Stimulated activated CD4-positive, alpha-beta T cell treated with anti-CD3 and anti-CD28 coated beads, Interleukin-4, amount 100 ng/mL, for 4 hours (primary cell): ENCODE measurements around the gene MCTP1.
"Not testable (repeated sequence)": the region's sequence is repeated elsewhere in the genome, so short reads cannot be mapped to it uniquely, and the experiment has no call there.

ENCODE experiments used
- DNase-seq, 2 experiments: peaks; one replicate each; pipeline ENCODE4 v3.0.0-alpha.2; 2020

The MCTP1 gene

GRCh38 chr5:94850960-94851359, 433.9 kb downstream of the MCTP1 start:
- DNase-seq = no peak

DNA sequence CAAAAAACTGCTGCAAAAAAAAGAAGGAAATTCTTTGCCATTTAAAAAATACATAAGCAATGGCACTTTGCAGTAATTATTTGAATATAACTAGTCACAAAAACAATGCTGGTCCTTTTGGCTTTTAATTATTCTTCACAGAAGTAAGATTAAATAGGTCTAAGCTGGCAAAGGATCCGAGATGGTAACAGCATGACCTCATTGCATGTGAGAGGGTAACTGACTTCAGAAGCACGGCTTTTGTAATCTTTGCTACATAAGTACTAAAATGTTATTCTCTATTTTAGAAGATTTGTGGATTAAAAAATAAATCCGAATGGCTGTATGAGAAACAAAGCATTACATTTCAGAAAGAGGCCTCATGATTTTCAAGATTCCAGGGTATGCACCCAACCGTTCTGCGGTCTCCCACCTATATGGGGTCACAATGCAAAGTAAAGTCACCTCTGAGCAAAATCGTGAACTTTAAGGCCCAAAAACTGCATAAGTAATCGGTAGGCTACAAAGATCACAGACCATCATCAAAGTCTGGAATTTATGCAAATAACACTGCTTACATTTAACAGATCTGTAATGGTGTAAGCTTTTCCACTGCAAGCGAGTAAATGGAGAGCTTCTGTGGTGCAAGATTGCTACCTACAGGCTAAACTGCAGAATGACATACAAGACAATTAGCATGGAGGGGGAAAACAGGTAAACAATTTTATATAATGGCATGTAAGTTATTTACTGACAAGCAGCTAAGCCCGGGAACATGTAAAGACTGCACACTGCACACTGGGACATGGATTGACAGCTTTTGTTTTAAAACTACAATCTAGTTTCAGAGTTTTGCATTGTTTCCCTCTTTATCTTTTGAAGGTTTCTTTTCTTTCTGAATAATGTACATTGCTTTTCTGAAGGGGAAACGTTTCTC, 434.8 kb downstream of the MCTP1 start:
- peak in 1 of 2 experiments; percentile 5 for DNase-seq

DNA sequence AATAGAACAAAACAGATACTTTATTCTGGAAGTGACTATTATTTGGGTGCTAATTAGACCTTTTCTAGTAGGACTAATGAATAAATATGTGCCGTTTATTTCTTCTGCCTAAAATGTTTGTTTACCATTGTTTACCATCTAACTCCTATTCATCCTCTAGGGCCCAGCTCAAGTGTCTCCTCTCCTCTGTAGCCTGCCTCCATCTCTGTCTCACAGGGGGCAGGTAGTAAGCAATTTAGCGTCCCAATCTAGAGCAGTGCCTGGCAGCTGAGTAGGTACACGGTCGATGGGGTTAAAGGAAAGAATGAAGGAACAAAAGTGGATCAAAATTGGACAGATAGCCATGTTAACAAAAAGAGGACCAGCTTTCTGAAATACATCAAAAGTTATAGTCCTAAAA, 435.6 kb downstream of the MCTP1 start:
- no peak for DNase-seq

GRCh38 chr5:94847726-94848125, 437.2 kb downstream of the MCTP1 start:
- DNase-seq = no peak

- DNase-seq = no peak
Measured at GRCh38 chr5:94847019-94847418, 437.9 kb downstream of the MCTP1 start.

DNA sequence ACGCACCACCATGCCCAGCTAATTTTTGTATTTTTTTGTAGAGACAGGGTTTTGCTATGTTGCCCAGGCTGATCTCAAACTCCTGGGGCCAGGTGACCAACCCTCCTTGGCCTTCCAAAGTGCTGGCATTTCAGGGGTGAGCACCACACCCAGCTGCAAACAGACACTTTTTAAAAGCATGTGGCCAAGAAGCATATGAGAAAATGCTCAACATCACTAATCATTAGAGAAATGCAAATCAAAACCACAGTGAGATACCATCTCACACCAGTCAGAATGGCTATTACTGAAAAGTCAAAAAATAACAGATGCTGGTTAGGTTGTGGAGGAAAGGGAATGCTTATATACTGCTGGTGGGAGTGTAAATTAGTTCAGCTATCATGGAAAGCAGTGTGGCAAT, 439.2 kb downstream of the MCTP1 start:
- not testable (repeated sequence) for DNase-seq

GRCh38 chr5:94841598-94842322, 443.1 kb downstream of the MCTP1 start:
- DNase-seq = no peak

DNA sequence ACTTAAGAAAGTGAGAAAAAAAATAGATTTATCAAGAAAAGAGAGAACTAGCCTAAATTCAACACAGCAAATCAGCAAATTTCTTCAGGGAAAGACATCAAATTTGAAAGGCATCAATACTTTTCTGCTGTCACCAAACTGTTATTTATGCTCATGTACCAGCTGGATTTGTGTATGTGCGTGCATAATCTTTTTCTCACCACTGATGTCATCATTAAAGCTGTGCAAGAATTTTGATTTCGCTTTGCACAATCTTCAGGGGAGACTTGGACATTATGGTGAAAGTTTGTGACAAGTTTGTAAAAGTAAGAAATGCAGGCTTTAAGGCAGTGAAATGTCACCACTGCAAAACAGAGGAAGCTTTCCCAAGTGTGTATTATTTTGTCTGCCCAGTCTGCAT, 451.0 kb downstream of the MCTP1 start:
- DNase-seq = no peak

- no peak for DNase-seq
Measured at GRCh38 chr5:94832685-94833084, 452.2 kb downstream of the MCTP1 start.

DNA sequence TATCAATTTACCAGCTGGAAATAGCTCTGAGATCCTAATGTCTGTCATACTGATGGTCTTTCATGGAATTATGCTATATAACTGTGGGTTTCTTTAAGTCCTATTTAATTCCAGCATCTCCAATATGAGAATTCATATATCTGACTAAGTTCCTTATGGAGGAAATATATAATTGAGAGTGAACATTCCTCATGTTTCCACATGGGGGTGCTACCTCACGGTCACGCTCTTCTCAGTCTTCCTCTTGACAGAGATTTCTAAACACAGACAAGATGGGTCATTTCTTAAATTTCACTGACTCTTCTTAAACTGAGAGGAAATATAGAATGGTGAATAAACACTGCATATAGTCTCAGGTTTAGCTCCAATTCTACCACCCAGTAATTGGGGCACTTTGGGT, 454.4 kb downstream of the MCTP1 start:
- DNase-seq = no peak

- DNase-seq = not testable (repeated sequence)
Measured at GRCh38 chr5:94828222-94828621, 456.7 kb downstream of the MCTP1 start.

DNA sequence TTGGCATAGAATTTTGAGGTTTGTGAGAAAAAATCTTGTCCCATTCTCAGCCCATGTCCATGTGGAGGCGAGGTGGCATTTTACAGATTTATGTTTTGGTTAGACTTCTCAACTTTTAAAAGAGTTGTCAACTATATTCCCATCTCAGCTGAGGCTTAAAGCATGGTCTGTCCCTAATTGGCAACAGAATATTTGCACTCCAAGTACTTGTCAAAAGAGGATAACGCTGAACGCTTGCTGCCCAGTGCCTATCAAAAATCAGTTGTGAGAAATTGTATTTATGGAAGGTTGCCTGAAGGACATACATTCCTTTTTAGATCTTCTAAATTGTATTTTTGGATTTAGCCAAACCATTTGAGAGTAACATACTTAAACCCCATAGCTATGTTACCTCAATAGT, 464.4 kb downstream of the MCTP1 start:
- no peak for DNase-seq

GRCh38 chr5:94818904-94819303, 466.0 kb downstream of the MCTP1 start:
- DNase-seq = no peak

GRCh38 chr5:94815313-94816039, 469.4 kb downstream of the MCTP1 start:
- no peak for DNase-seq

- no peak for DNase-seq
Measured at GRCh38 chr5:94812232-94812631, 472.7 kb downstream of the MCTP1 start.

- no peak for DNase-seq
Measured at GRCh38 chr5:94811331-94811730, 473.6 kb downstream of the MCTP1 start.

DNA sequence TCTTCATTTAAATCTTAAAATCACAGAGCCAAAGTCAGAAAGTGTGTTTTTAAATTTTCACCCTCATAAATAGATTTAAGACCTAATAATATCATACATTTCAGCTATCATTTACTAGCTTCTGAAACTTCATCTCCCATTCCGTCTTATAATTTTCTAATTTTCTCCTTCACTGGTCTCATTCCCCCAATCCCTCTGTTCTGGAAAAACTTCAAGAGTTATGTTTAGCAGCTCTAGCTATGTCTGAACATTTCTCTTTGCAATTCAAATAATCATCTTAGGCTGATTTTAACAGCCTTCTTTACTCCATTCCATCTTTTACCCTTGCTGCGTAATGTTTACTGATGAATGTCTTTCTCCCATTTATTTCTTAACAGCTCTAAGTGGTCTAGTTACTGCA, 474.0 kb downstream of the MCTP1 start:
- no peak for DNase-seq

- no peak for DNase-seq
Measured at GRCh38 chr5:94810281-94810680, 474.6 kb downstream of the MCTP1 start.

DNA sequence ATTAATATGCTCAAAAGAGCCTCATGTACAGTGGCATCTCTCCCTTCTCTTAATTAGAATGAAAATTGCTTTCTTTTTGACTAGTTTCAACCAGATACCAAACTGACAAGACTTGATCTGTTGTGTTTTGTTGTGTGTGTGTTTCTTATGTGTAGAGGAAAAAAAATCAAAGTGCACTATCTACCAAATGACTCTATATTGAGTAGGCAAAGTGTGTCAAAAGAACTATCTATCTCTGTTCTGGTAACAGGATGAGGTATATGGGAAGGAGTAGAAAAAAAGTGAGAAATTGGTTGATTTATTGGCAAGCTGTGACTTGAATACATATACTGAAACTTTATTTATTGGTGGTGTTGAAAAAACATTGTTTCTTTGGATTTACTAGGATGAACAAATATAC, 476.4 kb downstream of the MCTP1 start:
- DNase-seq = no peak

GRCh38 chr5:94807985-94808384, 476.9 kb downstream of the MCTP1 start:
- no peak for DNase-seq

DNA sequence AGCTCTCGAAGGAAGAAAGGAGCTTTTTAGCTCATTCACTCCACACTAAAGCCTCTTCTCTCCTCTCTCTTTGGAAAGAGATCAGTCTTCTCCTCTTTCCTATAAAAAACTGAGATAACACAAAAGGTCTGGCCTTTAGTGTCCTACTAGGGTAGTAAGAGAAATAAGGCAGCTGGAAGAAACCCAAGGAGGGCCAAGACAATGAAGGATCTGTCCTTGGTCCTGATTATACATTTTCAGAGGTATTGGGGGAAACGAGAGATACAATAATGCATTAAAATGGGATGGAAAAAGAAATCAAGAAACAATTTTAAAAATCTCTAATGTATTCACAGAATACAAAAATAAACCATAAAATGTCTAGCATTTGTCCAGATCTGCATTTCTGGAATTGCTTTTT, 482.4 kb downstream of the MCTP1 start:
- no peak for DNase-seq

- no peak for DNase-seq
Measured at GRCh38 chr5:94796586-94796985, 488.3 kb downstream of the MCTP1 start.

GRCh38 chr5:94793816-94794198, 491.1 kb downstream of the MCTP1 start:
- DNase-seq = no peak
